Measurements from ENCODE around the gene BLTP3B.

Gene BLTP3B

GRCh38 chr12:100120355-100120754 is 22.3 kb downstream of the BLTP3B start:
- no peak for TF ChIP-seq CTCF (IDR thresholded peaks at IDR 0.05; ENCODE audit: poor library complexity, severe bottlenecking)
- H3K27ac ChIP-seq (ENCODE audit: poor library complexity, severe bottlenecking), result no peak overlapping the region
- no peak overlapping the region for H3K4me3 ChIP-seq (ENCODE audit: severe bottlenecking)
- H3K4me1 ChIP-seq (ENCODE audit: insufficient read depth, poor library complexity, severe bottlenecking), result no peaks in the 10 kb centered on the region
- ATAC-seq (ENCODE audit: low read depth) (no peak), DNase-seq (ENCODE audit: low spot score) (no peak)
- no peaks in the 10 kb centered on the region for H3K27me3 ChIP-seq (ENCODE audit: insufficient read depth, poor library complexity, severe bottlenecking)
- H3K36me3 ChIP-seq (ENCODE audit: low read depth), result no peaks in the 10 kb centered on the region
- peaks cover 2% of the 10 kb centered on the region for H3K9me3 ChIP-seq (ENCODE audit: severe bottlenecking)

- Histone ChIP-seq H3K4me3 (ENCODE audit: severe bottlenecking) (no peak overlapping the region), H3K27me3 (ENCODE audit: insufficient read depth, poor library complexity, severe bottlenecking) (no peaks in the 10 kb centered on the region), H3K4me1 (ENCODE audit: insufficient read depth, poor library complexity, severe bottlenecking) (no peaks in the 10 kb centered on the region), H3K9me3 (ENCODE audit: severe bottlenecking) (no peaks in the 10 kb centered on the region), H3K36me3 (ENCODE audit: low read depth) (no peaks in the 10 kb centered on the region), H3K27ac (ENCODE audit: poor library complexity, severe bottlenecking) (no peak overlapping the region)
- ATAC-seq (ENCODE audit: low read depth) (no peak), DNase-seq (ENCODE audit: low spot score) (no peak)
- TF ChIP-seq CTCF (IDR thresholded peaks at IDR 0.05; ENCODE audit: poor library complexity, severe bottlenecking), result no peak
These were observed 27.4 kb downstream of the BLTP3B start for GRCh38 chr12:100115291-100115690.

GRCh38 chr12:100114574-100114973 is 28.1 kb downstream of the BLTP3B start:
- Histone ChIP-seq H3K36me3 (ENCODE audit: low read depth) (no peaks in the 10 kb centered on the region), H3K27ac (ENCODE audit: poor library complexity, severe bottlenecking) (no peak overlapping the region), H3K27me3 (ENCODE audit: insufficient read depth, poor library complexity, severe bottlenecking) (no peaks in the 10 kb centered on the region), H3K4me1 (ENCODE audit: insufficient read depth, poor library complexity, severe bottlenecking) (no peaks in the 10 kb centered on the region), H3K4me3 (ENCODE audit: severe bottlenecking) (no peak overlapping the region), H3K9me3 (ENCODE audit: severe bottlenecking) (no peaks in the 10 kb centered on the region)
- DNase-seq (ENCODE audit: low spot score) (no peak), ATAC-seq (ENCODE audit: low read depth) (no peak)
- no peak for TF ChIP-seq CTCF (IDR thresholded peaks at IDR 0.05; ENCODE audit: poor library complexity, severe bottlenecking)

GRCh38 chr12:100110276-100110675 is 32.4 kb downstream of the BLTP3B start:
- TF ChIP-seq CTCF (IDR thresholded peaks at IDR 0.05; ENCODE audit: poor library complexity, severe bottlenecking), result no peak
- no peak for ATAC-seq (ENCODE audit: low read depth)

GRCh38 chr12:100106861-100107260 is 35.8 kb downstream of the BLTP3B start:
- peaks cover 6% of the 10 kb centered on the region for H3K36me3 ChIP-seq (ENCODE audit: low read depth)
- no peak overlapping the region for H3K4me3 ChIP-seq (ENCODE audit: severe bottlenecking)
- H3K9me3 ChIP-seq (ENCODE audit: severe bottlenecking), result no peaks in the 10 kb centered on the region
- TF ChIP-seq CTCF (IDR thresholded peaks at IDR 0.05; ENCODE audit: poor library complexity, severe bottlenecking), result no peak
- no peak overlapping the region for H3K27ac ChIP-seq (ENCODE audit: poor library complexity, severe bottlenecking)
- DNase-seq (ENCODE audit: low spot score), result no peak
- ATAC-seq (ENCODE audit: low read depth), result no peak
- H3K4me1 ChIP-seq (ENCODE audit: insufficient read depth, poor library complexity, severe bottlenecking), result no peaks in the 10 kb centered on the region
- H3K27me3 ChIP-seq (ENCODE audit: insufficient read depth, poor library complexity, severe bottlenecking), result no peaks in the 10 kb centered on the region

More at GRCh38 chr12:100110276-100110675, 32.4 kb downstream of the BLTP3B start:
- no peak for DNase-seq (ENCODE audit: low spot score)
- H3K4me3 ChIP-seq (ENCODE audit: severe bottlenecking), result no peak overlapping the region
- peaks cover 6% of the 10 kb centered on the region; the same call in 1 of the 2 replicates for H3K36me3 ChIP-seq (ENCODE audit: low read depth)
- H3K27me3 ChIP-seq (ENCODE audit: insufficient read depth, poor library complexity, severe bottlenecking), result no peaks in the 10 kb centered on the region
- H3K9me3 ChIP-seq (ENCODE audit: severe bottlenecking), result no peaks in the 10 kb centered on the region
- H3K4me1 ChIP-seq (ENCODE audit: insufficient read depth, poor library complexity, severe bottlenecking), result no peaks in the 10 kb centered on the region
- H3K27ac ChIP-seq (ENCODE audit: poor library complexity, severe bottlenecking), result no peak overlapping the region
